SW480 (cell line): Measurements from ENCODE around the gene MAPK9.

Experiments
- DNase-seq: peaks from one replicate; pipeline ENCODE4 v3.0.0-alpha.2; 2016; ENCODE audit warnings: low spot score

The MAPK9 gene

GRCh38 chr5:180294913-180295555 is 3.2 kb upstream of the MAPK9 start:
- no peak for DNase-seq

GRCh38 chr5:180294411-180294810 is 2.5 kb upstream of the MAPK9 start:
- DNase-seq, result no peak

GRCh38 chr5:180291234-180291940 is 496 bp downstream of the MAPK9 start:
- peak; percentile 25 for DNase-seq

- DNase-seq, result no peak
Observed at GRCh38 chr5:180290568-180291233, 1.2 kb downstream of the MAPK9 start.

- no peak for DNase-seq
Observed at GRCh38 chr5:180289966-180290365, 1.9 kb downstream of the MAPK9 start.

GRCh38 chr5:180289433-180289832 is 2.5 kb downstream of the MAPK9 start:
- DNase-seq, result no peak

- DNase-seq, result no peak
Observed at GRCh38 chr5:180287868-180288267, 4.0 kb downstream of the MAPK9 start.

- DNase-seq, result no peak
Observed at GRCh38 chr5:180287404-180287803, 4.5 kb downstream of the MAPK9 start.

GRCh38 chr5:180284149-180284548 is 7.7 kb downstream of the MAPK9 start:
- no peak for DNase-seq

- no peak for DNase-seq
Observed at GRCh38 chr5:180283026-180283615, 8.8 kb downstream of the MAPK9 start.

- no peak for DNase-seq
Observed at GRCh38 chr5:180282281-180282680, 9.6 kb downstream of the MAPK9 start.

- no peak for DNase-seq
Observed at GRCh38 chr5:180281706-180282105, 10.2 kb downstream of the MAPK9 start.

- DNase-seq, result no peak
Observed at GRCh38 chr5:180274695-180275094, 17.2 kb downstream of the MAPK9 start.

- no peak for DNase-seq
Observed at GRCh38 chr5:180271221-180271620, 20.7 kb downstream of the MAPK9 start.

GRCh38 chr5:180259260-180259611 is 32.6 kb downstream of the MAPK9 start:
- no peak for DNase-seq

- no peak for DNase-seq
Observed at GRCh38 chr5:180253036-180253824, 38.7 kb downstream of the MAPK9 start.

GRCh38 chr5:180251887-180252286 is 40.0 kb downstream of the MAPK9 start:
- no peak for DNase-seq

- DNase-seq, result no peak
Observed at GRCh38 chr5:180251141-180251540, 40.7 kb downstream of the MAPK9 start.

- DNase-seq, result no peak
Observed at GRCh38 chr5:180250329-180250728, 41.6 kb downstream of the MAPK9 start.

GRCh38 chr5:180241600-180241999 is 50.3 kb downstream of the MAPK9 start:
- DNase-seq, result no peak

GRCh38 chr5:180238631-180239030 is 53.3 kb downstream of the MAPK9 start:
- no peak for DNase-seq

- no peak for DNase-seq
Observed at GRCh38 chr5:180235846-180236245, 56.0 kb downstream of the MAPK9 start.
